Measurements from ENCODE around the gene PATL1.
"Not testable (repeated sequence)": the region's sequence is repeated elsewhere in the genome, so short reads cannot be mapped to it uniquely, and the experiment has no call there.

DNA sequence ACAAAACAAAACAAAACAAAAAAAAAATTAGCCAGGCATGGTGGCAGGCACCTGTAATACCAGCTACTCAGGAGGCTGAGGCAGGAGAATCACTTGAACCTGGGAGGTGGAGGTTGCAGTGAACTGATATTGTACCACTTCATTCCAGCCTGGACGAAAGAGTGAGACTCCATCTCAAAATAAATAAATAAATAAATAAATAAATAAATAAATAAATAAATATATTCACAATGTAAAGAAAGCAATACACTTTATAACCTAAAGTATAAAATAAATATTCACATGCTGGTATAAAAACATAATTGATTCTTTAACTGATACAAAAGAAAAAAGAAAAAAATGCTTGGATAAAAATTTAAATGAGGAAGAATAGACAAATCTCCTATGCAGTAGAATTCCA is 34.7 kb upstream of the PATL1 start:
- TF ChIP-seq, protein P1, sequence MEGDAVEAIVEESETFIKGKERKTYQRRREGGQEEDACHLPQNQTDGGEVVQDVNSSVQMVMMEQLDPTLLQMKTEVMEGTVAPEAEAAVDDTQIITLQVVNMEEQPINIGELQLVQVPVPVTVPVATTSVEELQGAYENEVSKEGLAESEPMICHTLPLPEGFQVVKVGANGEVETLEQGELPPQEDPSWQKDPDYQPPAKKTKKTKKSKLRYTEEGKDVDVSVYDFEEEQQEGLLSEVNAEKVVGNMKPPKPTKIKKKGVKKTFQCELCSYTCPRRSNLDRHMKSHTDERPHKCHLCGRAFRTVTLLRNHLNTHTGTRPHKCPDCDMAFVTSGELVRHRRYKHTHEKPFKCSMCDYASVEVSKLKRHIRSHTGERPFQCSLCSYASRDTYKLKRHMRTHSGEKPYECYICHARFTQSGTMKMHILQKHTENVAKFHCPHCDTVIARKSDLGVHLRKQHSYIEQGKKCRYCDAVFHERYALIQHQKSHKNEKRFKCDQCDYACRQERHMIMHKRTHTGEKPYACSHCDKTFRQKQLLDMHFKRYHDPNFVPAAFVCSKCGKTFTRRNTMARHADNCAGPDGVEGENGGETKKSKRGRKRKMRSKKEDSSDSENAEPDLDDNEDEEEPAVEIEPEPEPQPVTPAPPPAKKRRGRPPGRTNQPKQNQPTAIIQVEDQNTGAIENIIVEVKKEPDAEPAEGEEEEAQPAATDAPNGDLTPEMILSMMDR (IDR thresholded peaks at IDR 0.05) = not testable (repeated sequence)
- TF ChIP-seq POLR2A (IDR thresholded peaks at IDR 0.05) = not testable (repeated sequence)
